ENCODE data around the gene CD48. TPM values are rescaled to one million over a fixed set of nuclear protein-coding genes. Genes with fewer than 3 reads are reported as not detected.

CD48 gene
- total and polyA plus RNA-seq, 2 donors (not counting 1 experiment from before 2014, with no cell fraction given), result 252 to 428 TPM

- no peaks in the 10 kb centered on the region for H4K20me1 ChIP-seq (ENCODE audit: control insufficient read depth, insufficient read depth, low read length, poor library complexity, severe bottlenecking)
- no peak overlapping the region for H3K4me3 ChIP-seq (ENCODE audit: control extremely low read depth in 1 of 5, extremely low read depth in 1 of 5, insufficient read depth in 1 of 5, low read depth in 2 of 5, low read length in 4 of 5)
- no peak overlapping the region for H3K4me3 Mint-ChIP-seq
- peaks cover 10% of the 10 kb centered on the region for H3K79me2 ChIP-seq (ENCODE audit: control insufficient read depth, insufficient read depth, low read length)
- H3K4me1 ChIP-seq (ENCODE audit: control insufficient read depth in 2 of 2, insufficient read depth in 2 of 2, low read length in 2 of 2), result peaks cover 4 to 6% of the 10 kb centered on the region in 2 donors
- no peaks in the 10 kb centered on the region for H3K27me3 ChIP-seq (replicated peaks in 1 of 4; ENCODE audit: control extremely low read depth in 1 of 4, control insufficient read depth in 3 of 4, insufficient read depth in 4 of 4, low read length in 3 of 4)
- H3K9ac ChIP-seq (ENCODE audit: low read length), result no peak overlapping the region
- TF ChIP-seq EZH2 (IDR thresholded peaks at IDR 0.05; ENCODE audit: borderline replicate concordance, insufficient read depth, low read depth, low read length, poor library complexity, severe bottlenecking) (no peak), CTCF (IDR thresholded peaks at IDR 0.05) (no peak)
- no peaks in the 10 kb centered on the region for H3K27me3 Mint-ChIP-seq
- H3K36me3 ChIP-seq (replicated peaks in 1 of 2; ENCODE audit: control extremely low read depth in 1 of 2, control insufficient read depth in 1 of 2, extremely low read depth in 1 of 2, insufficient read depth in 2 of 2, low read length in 1 of 2), result no peaks in the 10 kb centered on the region
- ChIA-PET CTCF (interaction anchor here (1.0 to 13.0 kb wide), 5 partner anchors 10 to 233 kb away, joined by 3 to 279 read pairs (median 4); partner anchors contain the start of genes CD48, ITLN2 and LY9), POLR2A (no interaction called here)
- ATAC-seq (ENCODE audit: low read depth) (no peak), DNase-seq (no peak)
- H3K4me2 ChIP-seq (replicated peaks; ENCODE audit: low read depth, low read length, poor library complexity, severe bottlenecking), result no peak overlapping the region
- no peak overlapping the region for H3K27ac Mint-ChIP-seq
- intact Hi-C loops (cut with micrococcal nuclease), result no loop called here
- H3K9me3 ChIP-seq (ENCODE audit: control extremely low read depth in 1 of 3, control insufficient read depth in 2 of 3, insufficient read depth in 1 of 3, low read length in 2 of 3), result no peaks in the 10 kb centered on the region
- H3K9me3 Mint-ChIP-seq (ENCODE audit: insufficient read depth), result no peaks in the 10 kb centered on the region
- no peak overlapping the region for H3K27ac ChIP-seq (ENCODE audit: low read length in 2 of 2)
- H3K4me1 Mint-ChIP-seq, result peaks cover 13% of the 10 kb centered on the region
- H2AFZ ChIP-seq (ENCODE audit: insufficient read depth, low read depth, low read length, poor library complexity, severe bottlenecking), result no peak overlapping the region
Measured at GRCh38 chr1:160721473-160721872, 9.9 kb upstream of the CD48 start.

- H3K36me3 ChIP-seq (replicated peaks in 1 of 2; ENCODE audit: control extremely low read depth in 1 of 2, control insufficient read depth in 1 of 2, extremely low read depth in 1 of 2, insufficient read depth in 2 of 2, low read length in 1 of 2), result no peaks in the 10 kb centered on the region
- 100% methylated on average over 1 of the region's 3 CpGs for WGBS (ENCODE audit: insufficient coverage)
- Mint-ChIP-seq H3K27me3 (no peaks in the 10 kb centered on the region), H3K4me1 (peaks cover 13% of the 10 kb centered on the region), H3K4me3 (no peak overlapping the region), H3K27ac (no peak overlapping the region), H3K9me3 (ENCODE audit: insufficient read depth) (no peaks in the 10 kb centered on the region)
- POLR2A ChIA-PET, result no interaction called here
- H3K4me3 ChIP-seq (ENCODE audit: control extremely low read depth in 1 of 5, extremely low read depth in 1 of 5, insufficient read depth in 1 of 5, low read depth in 2 of 5, low read length in 4 of 5), result no peak overlapping the region
- CTCF ChIA-PET, result interaction anchor here (1.1 to 13.0 kb wide), 4 partner anchors 9 to 234 kb away, joined by 3 to 279 read pairs (median 4); partner anchors contain the start of genes CD48 and ITLN2
- H3K4me2 ChIP-seq (replicated peaks; ENCODE audit: low read depth, low read length, poor library complexity, severe bottlenecking), result no peak overlapping the region
- H3K27me3 ChIP-seq (replicated peaks in 1 of 4; ENCODE audit: control extremely low read depth in 1 of 4, control insufficient read depth in 3 of 4, insufficient read depth in 4 of 4, low read length in 3 of 4), result no peaks in the 10 kb centered on the region
- intact Hi-C loops (cut with micrococcal nuclease), result no loop called here
- H4K20me1 ChIP-seq (ENCODE audit: control insufficient read depth, insufficient read depth, low read length, poor library complexity, severe bottlenecking), result no peaks in the 10 kb centered on the region
- H3K27ac ChIP-seq (ENCODE audit: low read length in 2 of 2), result no peak overlapping the region
- no peak for DNase-seq
- H2AFZ ChIP-seq (ENCODE audit: insufficient read depth, low read depth, low read length, poor library complexity, severe bottlenecking), result no peak overlapping the region
- H3K9ac ChIP-seq (ENCODE audit: low read length), result no peak overlapping the region
- no peak for ATAC-seq (ENCODE audit: low read depth)
- peaks cover 4 to 6% of the 10 kb centered on the region in 2 donors for H3K4me1 ChIP-seq (ENCODE audit: control insufficient read depth in 2 of 2, insufficient read depth in 2 of 2, low read length in 2 of 2)
- no peaks in the 10 kb centered on the region for H3K9me3 ChIP-seq (ENCODE audit: control extremely low read depth in 1 of 3, control insufficient read depth in 2 of 3, insufficient read depth in 1 of 3, low read length in 2 of 3)
- TF ChIP-seq CTCF (IDR thresholded peaks at IDR 0.05) (no peak), EZH2 (IDR thresholded peaks at IDR 0.05; ENCODE audit: borderline replicate concordance, insufficient read depth, low read depth, low read length, poor library complexity, severe bottlenecking) (no peak)
- peaks cover 10% of the 10 kb centered on the region for H3K79me2 ChIP-seq (ENCODE audit: control insufficient read depth, insufficient read depth, low read length)
Measured at GRCh38 chr1:160720356-160721085, 8.9 kb upstream of the CD48 start.
